Activated CD8-positive, alpha-beta memory T cell treated with anti-CD3 and anti-CD28 coated beads for 1 hour (primary cell): ENCODE results near the gene PRKRA.
"Not testable (repeated sequence)": the region's sequence is repeated elsewhere in the genome, so short reads cannot be mapped to it uniquely, and the experiment has no call there.

ENCODE experiments used
- DNase-seq, 2 donors: peaks; one replicate each; pipeline ENCODE4 v3.0.0-alpha.2; 2020; ENCODE audit warnings: low read depth in 1 of 2; ENCODE audit errors: extremely low read depth in 1 of 2

Gene PRKRA

GRCh38 chr2:178450774-178451525 lies at the start of gene PRKRA, which contains the start of gene PJVK:
Gene PRKRA, minus strand, starts transcription at chr2:178451175. Its CDS starts 145 bp downstream, at chr2:178451030.
Gene PJVK, plus strand, starts transcription at chr2:178451378. Its CDS starts 2,032 bp downstream, at chr2:178453410.
- peak; percentile 86 to 94 for DNase-seq

GRCh38 chr2:178499640-178500039 lies 48.7 kb upstream of the PRKRA start:
- DNase-seq, result no peak

GRCh38 chr2:178498137-178498536 lies 47.2 kb upstream of the PRKRA start:
- no peak for DNase-seq

GRCh38 chr2:178496049-178496448 lies 45.1 kb upstream of the PRKRA start:
- DNase-seq, result no peak

GRCh38 chr2:178491612-178492011 lies 40.6 kb upstream of the PRKRA start:
- DNase-seq, result no peak

GRCh38 chr2:178485356-178485755 lies 34.4 kb upstream of the PRKRA start:
- DNase-seq, result no peak

- DNase-seq, result no peak
These were observed 33.5 kb upstream of the PRKRA start for GRCh38 chr2:178484245-178485041.

- DNase-seq, result no peak
These were observed 31.5 kb upstream of the PRKRA start for GRCh38 chr2:178482437-178482836.

GRCh38 chr2:178480227-178481181 lies 29.5 kb upstream of the PRKRA start, which contains the start of gene PLEKHA3:
Gene PLEKHA3, plus strand, starts transcription at chr2:178480457. Its CDS starts 413 bp downstream, at chr2:178480870.
- peak; percentile 32 to 59 for DNase-seq

GRCh38 chr2:178479758-178480226 lies 28.8 kb upstream of the PRKRA start:
- DNase-seq, result no peak

- DNase-seq, result no peak
These were observed 28.3 kb upstream of the PRKRA start for GRCh38 chr2:178479275-178479616.

GRCh38 chr2:178478439-178479274 lies 27.7 kb upstream of the PRKRA start, which contains the start of gene FKBP7:
Gene FKBP7, minus strand, starts transcription at chr2:178478600. Its CDS starts 101 bp downstream, at chr2:178478499.
- DNase-seq, result peak; percentile 60 to 80

- no peak for DNase-seq
These were observed 27.1 kb upstream of the PRKRA start for GRCh38 chr2:178478130-178478438.

GRCh38 chr2:178477443-178478129 lies 26.6 kb upstream of the PRKRA start:
- DNase-seq, result no peak

GRCh38 chr2:178476477-178476876 lies 25.5 kb upstream of the PRKRA start:
- no peak for DNase-seq

- no peak for DNase-seq
These were observed 23.6 kb upstream of the PRKRA start for GRCh38 chr2:178474560-178474959.

- DNase-seq, result no peak
These were observed 23.0 kb upstream of the PRKRA start for GRCh38 chr2:178473931-178474330.

GRCh38 chr2:178473373-178473772 lies 22.4 kb upstream of the PRKRA start:
- DNase-seq, result no peak

GRCh38 chr2:178471313-178471712 lies 20.3 kb upstream of the PRKRA start:
- DNase-seq, result not testable (repeated sequence)
